Measurements from ENCODE around the gene TPST2.
"Not testable (repeated sequence)": the region's sequence is repeated elsewhere in the genome, so short reads cannot be mapped to it uniquely, and the experiment has no call there.

TPST2 gene

DNA sequence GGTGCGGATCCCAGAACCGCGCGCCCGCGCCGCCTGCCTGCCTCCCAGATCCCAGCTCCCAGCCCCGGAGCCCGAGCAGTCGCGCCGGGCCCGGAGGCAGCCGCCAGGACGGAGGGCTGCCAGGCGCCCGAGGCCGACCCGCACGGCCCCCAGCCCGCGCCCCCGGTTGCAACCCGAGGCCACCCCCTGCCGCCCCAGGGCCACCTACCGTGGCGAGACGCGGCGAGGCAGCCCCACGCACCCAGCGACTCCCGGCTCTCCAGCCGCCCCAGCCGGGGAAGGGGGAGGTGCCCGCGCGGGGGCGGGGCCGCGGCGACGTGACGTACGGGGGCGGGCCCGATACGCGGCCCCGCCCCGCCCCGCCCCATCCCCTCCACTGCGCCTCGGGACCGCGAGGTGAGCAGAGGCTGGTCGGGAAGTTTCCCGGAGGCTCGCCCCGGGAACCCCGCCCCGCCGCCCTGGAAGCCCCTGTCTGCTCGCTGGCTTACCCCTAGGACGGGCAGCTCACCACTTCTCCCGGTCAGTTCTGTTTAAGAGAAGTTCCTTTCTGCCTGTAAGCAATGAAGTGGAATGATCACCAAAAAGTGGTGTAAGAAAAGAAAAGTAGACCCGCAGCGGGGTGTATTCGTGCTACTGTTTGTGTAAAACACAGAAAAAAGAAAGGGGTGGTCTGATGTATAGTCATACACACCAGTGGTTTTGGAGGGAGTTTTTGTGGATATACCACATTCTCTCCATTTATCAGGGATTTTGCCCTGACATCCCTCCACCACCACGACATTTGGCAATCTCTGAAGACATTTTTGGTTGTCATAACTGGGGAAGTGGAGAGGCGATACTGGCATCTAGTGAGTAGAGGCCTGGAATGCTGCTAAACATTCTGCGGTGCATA, at the start of gene TPST2:
TSS of gene TPST2 (minus strand) at position 288 of the 892 bp plus-strand sequence. CDS start 48,502 bp downstream, outside the sequence.
- peak; percentile 96 for DNase-seq (ENCODE audit: low spot score)

GRCh38 chr22:26636296-26636695, 46.4 kb upstream of the TPST2 start:
- DNase-seq (ENCODE audit: low spot score) = no peak

GRCh38 chr22:26635117-26635516, 45.2 kb upstream of the TPST2 start:
- DNase-seq (ENCODE audit: low spot score) = no peak

- no peak for DNase-seq (ENCODE audit: low spot score)
Observed at GRCh38 chr22:26634189-26634588, 44.3 kb upstream of the TPST2 start.

DNA sequence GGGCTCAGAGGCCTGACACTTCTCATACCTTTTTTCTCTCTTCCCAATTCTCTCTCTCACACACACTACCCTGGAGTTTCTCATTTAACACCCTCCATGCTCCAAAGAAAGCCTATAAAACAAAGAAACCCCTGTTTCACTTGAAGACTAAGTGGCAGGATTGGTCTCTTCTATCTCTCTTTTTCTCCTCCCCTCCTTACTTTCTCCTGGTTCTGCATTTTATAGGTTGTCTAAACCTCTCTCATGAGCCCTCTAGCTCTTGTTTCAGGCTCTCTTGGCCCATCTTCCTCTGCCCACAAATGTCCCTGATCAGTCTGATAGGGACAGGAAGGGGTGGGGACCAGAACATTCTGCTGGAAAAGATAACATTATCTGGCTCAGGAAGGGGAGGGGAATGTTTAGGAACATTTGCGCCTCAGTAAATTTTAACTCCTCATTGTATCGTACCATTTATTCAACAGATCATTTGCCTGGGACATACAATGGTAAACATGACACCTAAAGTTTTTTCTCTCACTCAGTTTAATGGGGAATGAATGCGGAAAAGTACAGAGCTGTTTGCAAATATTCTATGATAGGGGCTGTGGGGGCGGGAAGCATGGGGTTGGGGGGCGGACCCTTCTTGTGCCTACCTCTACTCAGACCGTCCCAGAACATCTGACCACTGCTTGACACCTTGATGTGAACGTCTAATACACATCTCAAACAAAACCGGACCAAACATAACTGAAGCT, 42.7 kb upstream of the TPST2 start:
- DNase-seq (ENCODE audit: low spot score) = no peak

GRCh38 chr22:26631282-26631681, 41.4 kb upstream of the TPST2 start:
- DNase-seq (ENCODE audit: low spot score) = no peak

DNA sequence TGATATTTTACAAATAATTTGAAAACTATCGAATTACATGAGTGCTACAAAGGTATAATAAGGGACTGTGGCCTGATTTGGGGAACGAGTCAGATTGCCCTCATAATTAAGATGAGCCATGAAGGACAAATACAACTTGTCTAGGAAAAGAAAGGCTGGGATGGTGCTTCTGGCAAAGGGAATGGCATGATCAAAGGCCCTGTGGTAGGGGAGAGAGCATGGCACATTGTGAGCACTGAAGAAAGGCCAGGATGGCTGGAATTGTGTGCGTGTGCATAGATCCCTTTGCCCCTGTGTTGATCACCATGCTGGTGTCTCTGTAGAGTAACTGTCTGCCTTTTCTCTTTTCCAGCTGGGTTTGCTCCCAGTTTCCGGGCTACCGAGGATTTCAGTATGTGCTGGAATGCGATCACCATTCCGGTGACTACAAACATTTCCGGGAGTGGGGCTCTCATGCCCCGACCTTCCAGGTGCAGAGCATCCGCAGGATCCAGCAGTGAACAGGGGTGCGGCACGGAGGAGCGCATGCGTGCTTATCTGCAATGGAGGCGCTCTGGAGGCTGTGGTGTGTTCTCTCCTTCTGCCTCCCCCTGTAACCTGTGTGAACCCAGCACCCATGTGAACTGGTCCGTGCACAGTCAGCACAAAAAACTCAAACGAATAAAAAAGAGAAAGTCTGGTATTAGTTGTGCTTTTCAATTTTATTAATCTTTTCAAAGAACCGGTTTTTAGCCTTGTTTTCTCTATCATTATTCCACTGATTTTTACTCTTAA, 40.2 kb upstream of the TPST2 start:
- no peak for DNase-seq (ENCODE audit: low spot score)

GRCh38 chr22:26624803-26625202, 34.9 kb upstream of the TPST2 start:
- no peak for DNase-seq (ENCODE audit: low spot score)

GRCh38 chr22:26623984-26624383, 34.1 kb upstream of the TPST2 start:
- no peak for DNase-seq (ENCODE audit: low spot score)

GRCh38 chr22:26621663-26622062, 31.7 kb upstream of the TPST2 start, which contains the start of gene CRYBA4:
CRYBA4 (plus strand) TSS chr22:26621963; CDS start chr22:26622597, 634 bp downstream.
- no peak for DNase-seq (ENCODE audit: low spot score)

GRCh38 chr22:26620197-26620596, 30.3 kb upstream of the TPST2 start:
- no peak for DNase-seq (ENCODE audit: low spot score)

GRCh38 chr22:26619510-26619909, 29.6 kb upstream of the TPST2 start:
- DNase-seq (ENCODE audit: low spot score) = no peak

GRCh38 chr22:26618455-26618854, 28.5 kb upstream of the TPST2 start:
- no peak for DNase-seq (ENCODE audit: low spot score)

DNA sequence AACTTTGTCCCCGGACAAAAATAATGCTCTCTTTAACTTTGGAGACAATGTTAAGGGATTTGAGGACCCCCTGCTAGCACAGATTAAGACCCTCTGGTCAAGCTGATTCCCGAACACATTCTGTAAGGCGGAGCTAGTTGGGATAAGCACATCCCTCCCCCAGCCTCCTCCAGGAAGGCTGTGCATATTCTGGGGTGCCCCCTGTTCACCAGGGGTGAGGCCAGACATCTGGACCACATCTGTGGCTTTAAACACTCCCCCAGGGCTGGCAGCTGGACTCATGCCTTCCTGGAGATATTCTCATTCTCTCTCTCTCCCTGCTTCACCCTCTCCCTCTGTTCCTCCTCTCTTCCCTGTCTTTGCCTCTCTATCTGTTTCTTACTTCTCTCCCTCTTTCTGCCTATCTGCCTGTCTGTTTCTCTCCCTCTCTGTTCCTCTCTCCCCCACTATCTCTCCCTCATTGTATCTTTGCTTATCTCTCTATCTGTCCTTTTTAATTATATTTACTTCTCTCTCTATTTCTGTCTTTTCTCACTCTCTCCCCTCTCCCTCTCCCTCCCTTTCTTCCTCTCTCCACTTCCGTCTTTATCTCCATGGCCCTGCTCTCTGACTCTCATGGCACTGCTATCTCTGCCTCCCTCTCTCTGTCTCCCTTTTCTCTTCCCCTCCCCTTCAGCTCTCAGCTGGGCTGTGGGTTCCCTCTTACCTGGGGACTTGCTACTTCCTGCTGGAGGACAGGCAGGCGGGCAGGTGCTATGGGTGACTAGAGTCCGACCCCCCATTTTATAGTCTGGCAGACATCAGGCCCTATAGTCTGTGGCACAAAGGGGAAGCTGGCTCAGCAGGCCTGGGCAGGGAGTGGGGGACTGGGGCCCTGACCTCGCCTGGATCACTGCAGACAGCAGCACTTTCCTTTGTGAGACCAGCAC, 27.6 kb upstream of the TPST2 start, which contains the start of gene CRYBB1:
TSS of gene CRYBB1 (minus strand) at position 757 of the 929 bp plus-strand sequence. CDS start 1,708 bp downstream, outside the sequence.
- peak; percentile 46 for DNase-seq (ENCODE audit: low spot score)

GRCh38 chr22:26616650-26617049, 26.7 kb upstream of the TPST2 start:
- no peak for DNase-seq (ENCODE audit: low spot score)

DNA sequence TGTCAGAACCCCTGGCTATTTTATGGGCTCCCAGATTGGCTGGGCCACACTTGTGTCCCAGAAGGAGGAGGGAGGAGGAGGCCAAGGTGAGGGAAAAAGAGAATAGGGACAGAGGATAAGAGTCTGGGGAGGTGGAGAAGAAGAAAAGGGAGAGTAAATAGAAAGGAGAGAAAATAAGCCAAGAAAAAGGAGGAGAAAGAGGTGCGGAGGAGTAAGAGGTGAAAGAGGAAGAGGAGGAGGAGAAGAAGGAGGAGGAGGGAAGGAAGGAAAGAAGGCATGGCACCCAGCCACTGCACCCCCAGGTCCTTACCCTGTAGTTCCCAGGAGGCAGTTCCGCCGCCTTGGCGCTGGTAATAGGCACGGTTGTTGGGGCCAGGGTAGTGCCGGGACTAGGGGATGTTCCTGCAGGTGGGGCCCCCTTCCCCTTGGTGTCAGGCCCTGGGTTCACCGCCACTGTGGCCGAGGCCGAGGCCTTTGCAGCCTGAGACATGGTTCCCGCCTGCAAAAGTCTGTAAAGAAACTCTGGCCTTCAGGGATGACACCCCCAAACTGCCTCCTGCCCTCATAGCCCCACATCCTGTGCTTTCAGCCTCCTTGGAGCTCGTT, 26.0 kb upstream of the TPST2 start:
- DNase-seq (ENCODE audit: low spot score) = no peak

GRCh38 chr22:26615149-26615548, 25.2 kb upstream of the TPST2 start:
- DNase-seq (ENCODE audit: low spot score) = no peak

GRCh38 chr22:26614322-26614721, 24.4 kb upstream of the TPST2 start:
- no peak for DNase-seq (ENCODE audit: low spot score)

DNA sequence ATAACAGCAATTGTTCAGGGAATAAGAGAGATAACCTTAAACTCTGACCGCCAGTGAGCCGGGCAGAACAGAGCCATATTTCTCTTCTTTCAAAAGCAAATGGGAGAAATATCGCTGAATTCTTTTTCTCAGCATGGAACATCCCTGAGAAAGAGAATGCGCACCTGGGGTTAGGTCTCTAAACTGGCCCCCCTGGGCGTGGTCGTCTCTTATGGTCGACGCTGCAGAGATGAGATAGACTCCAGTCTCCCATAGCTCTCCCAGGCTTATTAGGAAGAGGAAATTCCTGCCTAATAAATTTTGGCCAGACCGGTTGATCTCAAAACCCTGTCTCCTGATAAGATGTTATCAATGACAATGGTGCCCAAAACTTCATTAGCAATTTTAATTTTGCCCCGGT, 23.8 kb upstream of the TPST2 start:
- not testable (repeated sequence) for DNase-seq (ENCODE audit: low spot score)

DNA sequence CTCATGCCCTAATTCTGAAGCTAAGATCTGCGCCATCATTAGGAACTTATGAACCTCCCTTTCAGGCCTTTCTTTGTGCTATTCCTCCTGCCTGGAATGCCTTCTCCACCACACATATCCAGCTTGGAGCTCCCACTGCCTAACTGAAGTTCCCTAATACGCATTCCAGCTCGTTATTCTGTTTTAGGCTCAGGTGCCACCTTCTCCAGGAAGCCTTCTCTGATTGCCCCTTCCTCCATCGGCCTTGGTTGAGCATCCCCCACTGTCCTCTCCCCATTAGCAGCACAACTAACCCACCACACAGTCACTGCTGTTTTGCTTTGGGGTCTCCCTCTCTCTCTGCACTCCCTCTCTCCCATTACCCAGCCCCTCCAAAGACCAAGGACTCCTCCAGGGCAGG, 22.7 kb upstream of the TPST2 start:
- DNase-seq (ENCODE audit: low spot score) = no peak

DNA sequence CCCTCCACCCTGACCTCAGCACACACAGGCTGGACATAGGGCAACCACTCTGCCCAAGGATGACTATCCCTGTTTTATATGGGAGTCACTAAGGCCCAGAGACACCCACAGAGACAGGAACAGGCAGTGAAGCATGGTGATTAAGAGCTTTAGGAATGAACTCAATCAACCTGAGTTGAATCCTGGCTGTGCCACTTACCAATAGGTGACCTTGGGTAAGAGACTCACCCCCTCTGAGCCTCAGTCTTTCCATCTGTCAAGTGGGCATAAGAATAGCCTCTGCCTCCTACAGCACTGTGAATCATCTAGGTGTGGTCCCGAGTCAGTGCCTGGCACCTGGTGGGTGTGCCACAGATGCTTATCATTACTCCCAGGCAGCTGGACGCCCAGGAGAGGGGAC, 21.1 kb upstream of the TPST2 start:
- DNase-seq (ENCODE audit: low spot score) = no peak

Measured in AG20443 (cell line).